GM19035 (cell line): ENCODE results near the gene ZNF599.
A peak's percentile ranks its signal among the peaks of the same experiment; 100 is the strongest.
"Not testable (repeated sequence)": the region's sequence is repeated elsewhere in the genome, so short reads cannot be mapped to it uniquely, and the experiment has no call there.

Experiments used
- ATAC-seq: cut with Tn5 transposase; IDR thresholded peaks from one replicate; pipeline ENCODE4 v1.9.1; 2021; ENCODE audit not compliant: unreplicated experiment

Gene ZNF599

DNA sequence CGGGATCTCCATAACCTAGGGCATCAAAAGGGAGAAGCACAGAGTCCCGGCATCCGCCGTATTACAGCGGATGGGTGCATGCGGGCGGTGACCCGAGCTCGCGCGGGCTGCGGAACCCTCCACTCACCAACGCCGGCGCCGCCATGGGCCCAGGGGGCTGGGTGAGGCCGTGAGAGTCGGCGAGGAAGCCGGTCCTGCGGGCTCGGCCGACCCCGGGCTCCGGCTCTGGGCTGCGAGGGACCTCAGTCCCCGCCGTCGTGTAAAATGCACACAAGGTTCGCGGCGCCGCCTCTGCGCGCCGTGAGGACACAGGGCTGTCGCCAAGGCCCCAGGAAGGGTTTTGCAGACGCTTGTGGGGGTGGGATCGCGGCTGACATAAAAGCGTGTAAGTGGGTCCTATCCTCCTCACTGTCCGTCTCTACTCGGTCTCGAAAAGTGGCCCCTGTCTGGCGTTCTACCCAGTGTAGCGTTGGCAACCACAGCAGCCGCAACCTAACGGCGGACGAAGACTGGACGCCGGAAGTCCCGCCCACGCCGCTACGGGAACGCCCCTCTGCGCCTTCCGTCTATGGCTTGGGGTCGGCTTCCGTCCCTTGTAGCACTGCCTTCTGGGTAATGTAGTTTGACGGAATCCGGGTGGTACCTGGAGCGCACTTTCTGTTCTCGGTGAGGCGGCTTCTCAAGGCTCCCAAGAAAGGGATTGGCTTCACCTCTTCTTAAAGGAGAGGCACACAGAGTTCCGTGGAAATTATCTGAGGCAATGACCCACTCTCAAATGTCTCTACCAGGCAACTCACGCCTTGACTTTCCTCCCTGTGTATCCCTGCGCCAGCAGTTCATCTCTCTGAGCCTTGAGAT is at the start of gene ZNF599:
TSS of gene ZNF599 (minus strand) at position 519 of the 858 bp plus-strand sequence. CDS start at position 145, 374 bp downstream.
- peak; percentile 99 for ATAC-seq

DNA sequence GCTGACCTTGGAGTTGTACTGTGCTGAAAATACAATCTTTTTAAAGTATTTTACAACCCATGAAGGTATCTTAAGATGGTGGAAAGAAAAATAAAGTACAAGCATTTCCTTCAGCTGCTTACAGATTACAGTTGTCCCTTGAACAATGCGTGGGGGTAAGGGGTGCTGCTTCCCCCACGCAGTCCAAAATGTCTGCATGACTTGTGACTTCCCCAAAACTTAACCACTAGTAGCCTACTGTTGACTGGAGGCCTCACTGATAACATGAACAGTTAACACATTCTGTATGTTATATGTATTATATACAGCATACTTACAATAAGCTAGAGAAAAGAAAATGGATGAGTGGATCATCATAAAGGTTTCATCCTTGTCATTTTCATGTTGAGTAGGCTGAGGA is 45.3 kb upstream of the ZNF599 start:
- ATAC-seq = no peak

DNA sequence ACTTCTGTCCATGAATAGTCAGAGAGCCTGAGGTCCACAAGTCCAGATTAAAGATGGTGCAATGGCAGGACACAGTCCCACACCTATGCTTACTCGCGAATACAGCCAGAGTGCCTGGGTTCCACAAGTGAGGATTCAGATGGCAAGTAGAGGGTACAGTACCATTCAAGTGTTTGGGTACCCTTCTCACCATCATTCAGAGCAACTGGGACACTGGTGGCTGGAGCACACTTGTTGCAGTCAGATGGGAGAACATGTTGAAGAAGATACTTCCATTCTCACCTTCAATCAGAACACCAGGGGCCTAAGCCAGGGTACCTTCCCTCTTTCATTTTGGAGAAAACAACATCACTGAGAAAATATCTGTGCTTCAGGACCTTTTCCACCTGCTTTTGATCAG is 43.7 kb upstream of the ZNF599 start:
- ATAC-seq = no peak

GRCh38 chr19:34808566-34808965 is 35.6 kb upstream of the ZNF599 start:
- no peak for ATAC-seq

DNA sequence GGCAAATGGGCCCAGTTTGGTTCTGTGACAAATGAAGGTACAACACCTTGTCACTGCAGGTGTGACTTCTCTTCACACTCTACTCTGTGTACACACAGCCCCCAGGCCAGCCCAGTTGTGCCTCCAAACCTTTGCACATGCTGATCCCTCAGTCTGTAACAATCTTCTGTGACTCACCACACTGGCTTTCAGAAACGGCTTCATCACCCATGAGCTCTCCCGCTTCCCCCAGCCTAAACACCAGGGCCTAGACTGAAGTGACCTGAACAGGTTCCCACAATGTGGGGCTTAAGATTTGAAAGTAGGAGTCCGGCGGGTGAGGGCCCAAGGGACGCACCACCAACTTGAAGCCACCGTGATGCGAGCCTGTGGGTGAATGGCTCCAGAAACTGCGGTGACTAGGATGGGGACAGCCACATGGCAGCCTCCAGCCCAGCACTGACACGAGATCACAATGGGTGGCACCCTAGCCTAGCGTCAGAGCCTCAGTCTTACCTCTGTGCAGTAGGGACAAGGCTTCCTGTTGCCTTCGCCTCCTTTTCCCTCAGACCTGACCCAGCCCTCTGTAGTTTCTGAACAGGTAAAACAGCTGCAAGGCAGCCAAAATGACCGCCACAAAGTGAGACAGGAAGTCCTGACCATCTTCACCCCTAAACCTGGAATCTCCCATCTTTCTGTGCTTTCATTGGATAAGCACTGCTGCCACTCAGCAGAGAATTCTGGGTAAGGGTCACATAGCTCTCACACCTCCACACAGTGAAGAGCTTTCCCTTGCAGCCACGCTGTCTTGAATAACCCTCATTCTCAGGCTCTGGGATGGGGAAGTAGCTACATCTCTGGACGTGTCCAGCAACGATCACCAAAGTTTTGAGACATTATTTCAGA is 34.2 kb upstream of the ZNF599 start:
- ATAC-seq = no peak

DNA sequence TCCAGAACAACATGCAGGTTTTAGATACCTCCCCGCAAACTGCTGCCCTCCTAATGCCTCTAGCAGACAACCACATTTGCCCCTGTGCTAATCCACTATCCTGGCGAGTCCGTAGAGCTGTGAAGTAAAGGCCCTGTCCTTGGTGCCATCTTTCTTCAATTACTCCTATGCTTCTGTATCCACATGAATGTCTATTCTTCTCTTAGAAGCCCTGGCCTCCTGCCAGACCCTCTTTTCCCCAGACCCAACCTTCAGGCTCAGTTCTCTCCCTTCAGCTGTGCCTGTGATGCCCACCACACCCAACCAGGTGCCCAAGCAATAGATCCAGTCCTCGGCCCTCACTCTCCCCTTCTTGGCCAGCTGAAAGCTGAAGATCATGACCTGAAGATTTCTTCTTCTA is 31.1 kb upstream of the ZNF599 start:
- ATAC-seq = no peak

DNA sequence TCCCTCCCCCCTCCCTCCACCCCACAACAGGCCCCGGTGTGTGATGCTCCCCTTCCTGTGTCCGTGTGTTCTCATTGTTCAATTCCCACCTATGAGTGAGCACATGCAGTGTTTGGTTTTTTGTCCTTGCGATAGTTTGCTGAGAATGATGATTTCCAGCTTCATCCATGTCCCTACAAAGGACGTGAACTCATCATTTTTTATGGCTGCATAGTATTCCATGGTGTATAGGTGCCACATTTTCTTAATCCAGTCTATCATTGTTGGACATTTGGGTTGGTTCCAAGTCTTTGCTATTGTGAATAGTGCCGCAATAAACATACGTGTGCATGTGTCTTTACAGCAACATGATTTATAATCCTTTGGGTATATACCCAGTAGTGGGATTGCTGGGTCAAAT is 23.9 kb upstream of the ZNF599 start:
- not testable (repeated sequence) for ATAC-seq

DNA sequence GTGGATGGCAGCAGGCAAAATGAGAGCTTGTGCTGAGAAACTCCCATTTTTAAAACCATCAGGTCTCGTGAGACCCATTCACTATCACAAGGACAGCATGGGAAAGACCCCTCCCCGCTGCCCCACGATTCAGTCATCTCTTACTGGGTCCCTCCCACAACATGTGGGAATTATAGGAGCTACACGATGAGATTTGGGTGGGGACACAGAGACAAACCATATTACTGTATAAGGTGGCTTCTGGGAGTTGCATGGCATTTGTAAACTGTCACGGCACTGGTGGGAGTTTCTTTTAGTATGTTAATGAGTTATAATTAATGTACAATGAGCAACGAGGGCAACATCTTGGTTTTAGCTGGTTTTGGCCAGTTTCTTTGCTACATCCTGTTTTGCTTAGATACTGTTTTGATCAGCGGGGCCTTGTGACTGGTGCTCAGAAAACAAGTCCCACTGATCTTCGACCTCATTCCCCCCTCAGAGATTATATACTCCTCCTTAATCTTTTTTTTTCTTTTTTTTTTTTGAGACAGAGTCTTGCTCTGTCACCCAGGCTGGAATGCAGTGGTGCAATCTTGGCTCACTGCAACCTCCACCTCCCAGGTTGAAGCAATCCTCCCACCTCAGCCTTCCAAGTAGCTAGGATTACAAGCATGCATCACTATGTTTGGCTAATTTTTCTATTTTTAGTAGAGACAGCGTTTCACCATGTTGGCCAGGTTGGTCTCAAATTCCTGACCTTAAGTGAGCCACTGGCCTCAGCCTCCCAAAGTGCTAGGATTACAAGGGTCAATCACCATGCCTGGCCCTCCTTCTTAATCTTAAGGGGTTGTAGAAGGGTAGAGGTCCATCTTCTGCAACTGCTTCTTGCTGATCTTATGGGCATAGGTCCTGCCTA is 21.3 kb upstream of the ZNF599 start:
- no peak for ATAC-seq

DNA sequence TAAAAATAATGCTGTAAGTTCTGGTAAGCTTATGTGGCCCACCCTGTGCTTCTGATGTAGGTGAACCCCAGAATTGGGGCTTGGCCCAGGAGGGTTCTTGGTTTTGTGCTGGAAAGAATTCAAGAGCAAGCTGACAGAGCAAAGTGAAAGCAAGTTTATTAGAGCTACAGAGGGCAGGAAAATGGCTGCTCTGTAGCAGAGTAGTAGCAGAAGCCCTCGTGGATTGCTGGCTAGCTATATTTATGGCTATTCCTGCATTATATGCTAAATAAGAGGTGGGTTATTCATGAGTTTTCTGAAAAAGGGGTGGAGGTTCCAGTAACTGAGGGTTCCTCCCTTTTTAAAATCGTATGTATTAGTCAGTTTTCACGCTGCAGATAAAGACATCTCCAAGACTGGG is 20.6 kb upstream of the ZNF599 start:
- no peak for ATAC-seq

DNA sequence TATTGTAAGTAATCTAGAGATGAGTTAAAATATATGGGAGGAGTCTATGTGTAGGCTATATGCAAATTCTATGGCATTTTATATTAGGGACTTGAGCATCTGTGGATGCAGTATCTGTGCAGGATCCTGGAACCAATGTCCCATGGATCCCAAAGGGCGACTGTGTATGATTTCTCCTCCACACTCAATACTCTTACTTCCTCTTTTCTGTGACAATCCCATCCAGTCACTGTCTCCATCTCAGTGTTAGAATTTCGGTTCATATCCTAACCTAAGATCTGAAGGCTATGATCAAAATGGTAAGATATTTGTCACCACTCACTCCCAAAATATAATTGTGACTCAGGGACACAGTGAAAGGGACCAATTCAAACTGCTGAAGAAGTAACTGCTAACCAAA is 15.1 kb upstream of the ZNF599 start:
- no peak for ATAC-seq

GRCh38 chr19:34787059-34787824 is 14.2 kb upstream of the ZNF599 start:
- ATAC-seq = no peak

DNA sequence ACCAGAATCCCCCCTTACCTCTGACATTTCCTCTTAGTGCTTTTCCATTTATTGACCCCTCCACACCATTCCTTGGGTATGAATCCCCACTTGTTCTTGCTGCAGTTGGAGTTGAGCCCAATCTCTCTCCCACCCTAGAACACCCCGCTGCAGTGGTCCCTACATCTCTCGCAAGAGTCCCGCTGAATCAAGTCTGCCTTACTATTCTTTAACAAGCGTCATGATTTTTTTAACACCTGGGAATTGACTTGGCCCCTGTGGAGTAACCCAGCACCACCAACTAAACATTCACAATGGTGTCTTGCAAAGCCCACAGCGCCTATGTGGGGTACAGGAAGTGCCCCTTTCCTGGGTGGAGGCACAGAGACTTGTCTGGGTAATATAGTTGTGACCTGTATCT is 13.2 kb upstream of the ZNF599 start:
- no peak for ATAC-seq

GRCh38 chr19:34779652-34780051 is 6.6 kb upstream of the ZNF599 start:
- no peak for ATAC-seq

GRCh38 chr19:34778342-34778741 is 5.3 kb upstream of the ZNF599 start:
- ATAC-seq = no peak

DNA sequence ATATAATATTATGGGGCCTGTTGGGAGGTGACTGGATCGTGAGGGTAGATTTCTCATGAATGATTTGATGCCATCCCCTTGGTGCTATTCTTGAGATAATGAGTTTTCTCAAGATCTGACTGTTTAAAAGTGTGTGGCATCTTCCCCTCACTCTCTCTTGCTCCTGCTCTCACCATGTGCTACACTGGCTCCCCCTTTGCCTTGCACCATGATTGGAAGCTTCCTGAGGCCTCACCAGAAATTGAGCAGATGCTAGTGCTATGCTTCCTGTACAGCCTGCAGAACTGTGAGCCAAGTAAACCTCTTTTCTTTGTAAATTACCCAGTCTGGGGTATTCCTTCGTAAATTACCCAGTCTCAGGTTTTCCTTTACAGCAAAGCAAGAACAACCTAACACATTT is 1.8 kb upstream of the ZNF599 start:
- no peak for ATAC-seq

DNA sequence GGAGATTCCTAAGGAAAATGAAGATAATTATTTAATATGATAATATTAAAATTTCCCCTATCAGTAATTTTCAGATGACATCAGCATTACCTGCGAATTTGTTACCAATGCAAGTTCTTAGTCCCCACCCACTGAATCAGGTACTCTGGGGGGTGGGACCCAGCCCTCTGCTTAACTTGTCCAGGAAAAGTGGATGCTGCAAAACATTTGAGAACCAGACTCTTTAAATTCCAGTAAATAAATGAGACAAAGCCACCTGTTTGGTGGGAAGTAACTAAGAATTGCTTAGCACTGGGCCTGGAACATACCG is 495 bp upstream of the ZNF599 start:
- ATAC-seq = no peak

GRCh38 chr19:34767951-34768350 is 5.1 kb downstream of the ZNF599 start:
- ATAC-seq = no peak

DNA sequence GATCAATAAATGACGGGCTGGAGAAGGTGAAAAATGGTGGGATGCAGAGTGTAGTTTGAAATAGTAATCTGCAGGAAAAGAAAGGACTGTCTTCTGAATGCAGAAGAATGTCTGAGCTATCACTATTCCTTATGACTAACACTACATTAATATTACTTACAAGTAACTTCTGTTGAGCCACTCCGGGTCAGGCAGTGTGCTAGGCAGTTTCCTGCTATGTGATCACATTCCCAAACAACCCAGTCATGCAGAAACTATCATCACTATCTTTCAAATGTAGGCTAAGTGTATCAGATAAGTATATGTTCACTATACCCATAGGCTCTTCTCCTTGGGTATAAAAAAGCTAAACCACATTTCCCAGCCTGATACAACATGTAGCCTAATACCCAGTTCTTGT is 6.6 kb downstream of the ZNF599 start:
- ATAC-seq = no peak

- ATAC-seq = no peak
Observed at GRCh38 chr19:34759218-34759917, 13.6 kb downstream of the ZNF599 start.

DNA sequence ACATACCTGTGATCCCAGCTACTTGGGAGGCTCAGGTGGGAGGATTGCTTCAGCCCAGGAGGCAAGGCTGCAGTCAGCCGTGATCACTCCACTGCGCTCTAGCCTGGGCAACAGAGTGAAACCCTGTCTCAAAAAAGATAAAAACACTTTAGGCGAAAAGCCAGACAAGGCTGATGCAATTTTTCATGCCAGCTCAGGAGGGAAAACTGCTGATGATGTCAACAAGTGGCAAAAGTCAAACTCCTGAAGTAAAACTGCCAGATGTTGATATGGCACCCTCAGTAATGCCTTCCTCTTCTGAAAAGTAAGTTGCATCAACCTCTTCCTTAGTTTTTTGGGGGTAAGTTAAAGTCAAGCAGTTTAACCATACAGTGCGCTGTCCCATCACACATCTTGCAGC is 15.6 kb downstream of the ZNF599 start:
- ATAC-seq = no peak
